ENCODE data around the gene PLCB4. TPM values are rescaled to one million over a fixed set of nuclear protein-coding genes. Genes with fewer than 3 reads are reported as not detected.

PLCB4 gene
- total RNA-seq, 4 donors from 2014 or later, result 2.3 to 3.9 (median 3.3) TPM

DNA sequence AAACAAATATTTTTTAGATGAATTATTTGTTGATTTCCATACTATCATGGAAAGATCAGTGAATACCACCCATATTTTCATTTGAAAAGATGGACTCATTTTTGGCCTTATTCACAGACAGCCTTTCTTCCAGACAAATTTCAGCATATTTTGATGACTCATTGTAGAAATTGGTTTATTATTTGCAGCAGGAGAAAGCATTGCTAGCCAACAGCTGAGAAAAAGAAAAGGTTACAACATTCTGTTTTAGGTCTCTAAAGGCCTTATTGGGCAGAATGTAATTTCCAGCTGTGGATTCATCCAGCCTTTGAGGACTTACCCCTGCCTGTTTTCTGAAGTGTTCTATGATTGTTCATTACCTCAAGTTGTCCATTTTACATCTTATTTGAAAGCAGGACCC lies 201.9 kb downstream of the PLCB4 start:
- no peaks in the 10 kb centered on the region for H3K36me3 ChIP-seq
- peaks cover 0 to 19% of the 10 kb centered on the region in 2 donors for H3K4me1 ChIP-seq
- intact Hi-C loops (cut with DNase I; ENCODE audit: low total_unique reads), result no loop called here
- no peak overlapping the region for H3K4me3 ChIP-seq
- no peak for TF ChIP-seq POLR2A (IDR thresholded peaks at IDR 0.05)
- TF ChIP-seq, protein P1, sequence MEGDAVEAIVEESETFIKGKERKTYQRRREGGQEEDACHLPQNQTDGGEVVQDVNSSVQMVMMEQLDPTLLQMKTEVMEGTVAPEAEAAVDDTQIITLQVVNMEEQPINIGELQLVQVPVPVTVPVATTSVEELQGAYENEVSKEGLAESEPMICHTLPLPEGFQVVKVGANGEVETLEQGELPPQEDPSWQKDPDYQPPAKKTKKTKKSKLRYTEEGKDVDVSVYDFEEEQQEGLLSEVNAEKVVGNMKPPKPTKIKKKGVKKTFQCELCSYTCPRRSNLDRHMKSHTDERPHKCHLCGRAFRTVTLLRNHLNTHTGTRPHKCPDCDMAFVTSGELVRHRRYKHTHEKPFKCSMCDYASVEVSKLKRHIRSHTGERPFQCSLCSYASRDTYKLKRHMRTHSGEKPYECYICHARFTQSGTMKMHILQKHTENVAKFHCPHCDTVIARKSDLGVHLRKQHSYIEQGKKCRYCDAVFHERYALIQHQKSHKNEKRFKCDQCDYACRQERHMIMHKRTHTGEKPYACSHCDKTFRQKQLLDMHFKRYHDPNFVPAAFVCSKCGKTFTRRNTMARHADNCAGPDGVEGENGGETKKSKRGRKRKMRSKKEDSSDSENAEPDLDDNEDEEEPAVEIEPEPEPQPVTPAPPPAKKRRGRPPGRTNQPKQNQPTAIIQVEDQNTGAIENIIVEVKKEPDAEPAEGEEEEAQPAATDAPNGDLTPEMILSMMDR (IDR thresholded peaks at IDR 0.05 in 4 of 5, conservative IDR thresholded peaks at IDR 0.05 in 1 of 5), result no peak
- H3K9me3 ChIP-seq, result no peaks in the 10 kb centered on the region
- in situ Hi-C loops (cut with MboI; ENCODE audit: low sequenced_read_pairs in 4 of 4), result no loop called here
- no peaks in the 10 kb centered on the region for H3K27me3 ChIP-seq
- ATAC-seq (peak; percentile 42 to 64), DNase-seq (no peak)
- H3K27ac ChIP-seq, result no peak overlapping the region

DNA sequence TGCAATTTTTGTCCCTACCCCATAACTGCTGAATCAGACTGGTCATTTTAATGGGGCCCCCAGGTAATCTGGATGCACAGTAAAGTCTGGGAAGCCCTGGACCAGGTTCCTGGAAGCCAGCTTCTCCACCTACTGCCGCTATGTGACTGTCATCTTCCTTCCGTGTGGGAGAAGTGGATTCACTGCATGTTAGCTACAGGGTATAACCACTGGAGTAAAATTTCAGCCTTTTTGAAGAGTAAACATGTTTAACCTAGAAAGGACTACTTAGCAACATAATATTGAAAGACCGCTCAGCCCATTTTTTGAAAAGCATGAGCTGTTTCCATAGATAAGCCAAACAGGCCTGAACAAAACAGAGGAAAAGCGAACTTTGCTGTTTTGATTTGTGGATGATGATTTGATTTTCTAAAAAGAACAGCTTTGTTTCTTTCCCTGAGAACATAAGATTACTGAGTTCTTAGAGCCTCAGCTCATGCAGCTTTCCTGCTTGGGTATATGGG lies 208.1 kb downstream of the PLCB4 start:
- DNase-seq (no peak), ATAC-seq (no peak)
- H3K9me3 ChIP-seq, result no peaks in the 10 kb centered on the region
- in situ Hi-C loops (cut with MboI; ENCODE audit: low sequenced_read_pairs in 4 of 4), result no loop called here
- no peaks in the 10 kb centered on the region for H3K36me3 ChIP-seq
- intact Hi-C loops (cut with DNase I; ENCODE audit: low total_unique reads), result no loop called here
- no peak overlapping the region for H3K4me3 ChIP-seq
- no peak overlapping the region for H3K27ac ChIP-seq
- no peaks in the 10 kb centered on the region for H3K27me3 ChIP-seq
- peaks cover 8 to 12% of the 10 kb centered on the region in 2 donors for H3K4me1 ChIP-seq
- TF ChIP-seq, protein P1 (IDR thresholded peaks at IDR 0.05 in 4 of 5, conservative IDR thresholded peaks at IDR 0.05 in 1 of 5), result no peak
- TF ChIP-seq POLR2A (IDR thresholded peaks at IDR 0.05), result no peak

DNA sequence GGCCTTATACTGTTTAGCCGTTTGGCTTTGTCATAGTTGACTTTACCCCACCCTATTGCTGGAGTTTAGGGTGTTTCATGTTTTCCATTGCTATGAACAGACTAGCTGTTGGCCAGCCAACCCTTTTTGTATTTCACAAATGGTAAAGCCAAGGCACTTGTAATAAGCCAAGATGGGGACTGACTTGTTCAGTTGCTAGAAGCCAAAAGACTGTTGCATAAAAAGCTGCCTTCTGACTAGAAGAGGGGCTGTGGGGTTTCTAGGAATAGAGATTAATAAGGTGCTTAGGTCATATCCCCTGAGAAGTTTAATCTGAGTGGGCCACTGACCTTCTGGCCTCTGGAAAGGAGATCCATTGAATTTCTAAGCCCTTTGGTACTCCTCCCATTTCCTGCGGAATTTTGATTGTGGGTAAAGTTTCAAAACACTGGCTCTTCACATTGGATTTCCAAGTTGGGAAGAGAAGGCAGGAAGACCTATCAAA lies 211.1 kb downstream of the PLCB4 start:
- intact Hi-C loops (cut with DNase I; ENCODE audit: low total_unique reads) (no loop called here), in situ Hi-C loops (cut with MboI; ENCODE audit: low sequenced_read_pairs in 4 of 4) (no loop called here)
- no peaks in the 10 kb centered on the region for H3K9me3 ChIP-seq
- no peaks in the 10 kb centered on the region for H3K36me3 ChIP-seq
- peaks cover 8 to 12% of the 10 kb centered on the region in 2 donors for H3K4me1 ChIP-seq
- no peaks in the 10 kb centered on the region for H3K27me3 ChIP-seq
- no peak overlapping the region for H3K4me3 ChIP-seq
- ATAC-seq (peak in 1 of 2 donors; percentile 12), DNase-seq (no peak)
- peak overlapping the region in 1 of 4 donors; percentile 20 for H3K27ac ChIP-seq
- no peak for TF ChIP-seq POLR2A (IDR thresholded peaks at IDR 0.05)
- TF ChIP-seq, protein P1 (IDR thresholded peaks at IDR 0.05 in 4 of 5, conservative IDR thresholded peaks at IDR 0.05 in 1 of 5), result no peak

DNA sequence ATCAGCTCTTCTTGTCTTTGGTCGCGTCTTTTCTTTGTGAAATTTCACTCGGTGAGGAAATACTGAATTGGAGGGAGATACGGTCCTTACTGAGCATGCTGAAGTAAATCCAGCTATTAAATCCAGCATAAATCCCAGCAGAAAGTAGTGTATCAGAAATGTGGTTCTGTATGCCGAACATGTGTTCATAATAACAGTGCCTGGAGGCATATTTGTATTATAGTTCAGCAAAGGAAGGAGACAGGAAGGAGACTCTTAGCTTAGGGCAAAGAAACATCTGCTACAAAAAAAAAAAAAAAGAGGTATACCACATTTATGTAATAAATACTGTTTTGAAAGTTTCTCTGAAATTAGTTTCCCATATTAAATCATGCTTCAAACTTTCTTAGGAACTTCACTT lies 211.8 kb downstream of the PLCB4 start:
- Histone ChIP-seq H3K36me3 (no peaks in the 10 kb centered on the region), H3K27me3 (no peaks in the 10 kb centered on the region), H3K4me3 (no peak overlapping the region), H3K27ac (no peak overlapping the region), H3K4me1 (peaks cover 8 to 12% of the 10 kb centered on the region in 2 donors), H3K9me3 (no peaks in the 10 kb centered on the region)
- DNase-seq (no peak), ATAC-seq (no peak)
- no peak for TF ChIP-seq POLR2A (IDR thresholded peaks at IDR 0.05)
- TF ChIP-seq, protein P1 (IDR thresholded peaks at IDR 0.05 in 4 of 5, conservative IDR thresholded peaks at IDR 0.05 in 1 of 5), result no peak
- in situ Hi-C loops (cut with MboI; ENCODE audit: low sequenced_read_pairs in 4 of 4), result no loop called here
- intact Hi-C loops (cut with DNase I; ENCODE audit: low total_unique reads), result no loop called here

DNA sequence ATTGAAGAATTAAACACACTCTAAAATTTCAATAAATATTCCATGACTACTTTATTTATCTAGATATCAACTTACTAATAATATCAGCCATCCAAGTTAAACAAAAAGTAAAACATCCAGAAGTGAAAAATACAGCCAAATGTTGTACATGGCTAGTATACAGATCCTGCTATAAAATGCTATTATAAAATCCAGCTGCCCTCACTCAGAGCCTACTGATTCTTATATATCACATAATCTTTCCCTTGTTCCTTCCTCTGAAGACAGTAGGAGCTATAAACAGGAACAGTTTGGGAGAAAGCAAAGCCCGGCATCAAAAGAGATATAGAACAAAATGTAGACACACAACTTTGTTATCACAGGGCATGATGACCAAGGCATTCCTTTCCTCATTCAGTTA lies 212.9 kb downstream of the PLCB4 start:
- ATAC-seq (no peak), DNase-seq (no peak)
- peaks cover 8 to 12% of the 10 kb centered on the region in 2 donors for H3K4me1 ChIP-seq
- intact Hi-C loops (cut with DNase I; ENCODE audit: low total_unique reads), result no loop called here
- H3K36me3 ChIP-seq, result no peaks in the 10 kb centered on the region
- no peaks in the 10 kb centered on the region for H3K9me3 ChIP-seq
- no peak overlapping the region for H3K4me3 ChIP-seq
- TF ChIP-seq, protein P1 (IDR thresholded peaks at IDR 0.05 in 4 of 5, conservative IDR thresholded peaks at IDR 0.05 in 1 of 5), result no peak
- TF ChIP-seq POLR2A (IDR thresholded peaks at IDR 0.05), result no peak
- H3K27ac ChIP-seq, result no peak overlapping the region
- in situ Hi-C loops (cut with MboI; ENCODE audit: low sequenced_read_pairs in 4 of 4), result no loop called here
- H3K27me3 ChIP-seq, result no peaks in the 10 kb centered on the region

Measured in gastrocnemius medialis (tissue), 4 donors.